H1 (cell line): ENCODE results near the gene WDFY4. TPM values are rescaled to one million over a fixed set of nuclear protein-coding genes. Genes with fewer than 3 reads are reported as not detected.

Experiments used
- BACH1 ChIP-seq: IDR thresholded peaks from 2 replicates; pipeline ENCODE4 v1.6.1; 2012; ENCODE audit warnings: low read length, improper control_type of control experiment
- FOSL1 ChIP-seq: IDR thresholded peaks from 2 replicates; pipeline ENCODE4 v1.6.1; 2011; ENCODE audit warnings: mild to moderate bottlenecking, low read depth, low read length, moderate library complexity; ENCODE audit not compliant: insufficient read depth
- KDM5A ChIP-seq: fragments of 200-600 bp; IDR thresholded peaks from 2 replicates; pipeline ENCODE4 v1.7.1; 2012; ENCODE audit warnings: mild to moderate bottlenecking, low read length, inconsistent platforms, mixed read lengths
- RBBP5 ChIP-seq: IDR thresholded peaks from 2 replicates; pipeline ENCODE4 v1.7.1; 2012; ENCODE audit warnings: low read depth, mild to moderate bottlenecking, inconsistent platforms, low read length, moderate library complexity, borderline replicate concordance
- SUZ12 ChIP-seq: fragments of 200-600 bp; sonication (generic); IDR thresholded peaks from 2 replicates; pipeline ENCODE4 v1.6.1; 2012; ENCODE audit warnings: mild to moderate bottlenecking, inconsistent platforms, low read length, moderate library complexity, mixed read lengths
- USF2 ChIP-seq: IDR thresholded peaks from 2 replicates; pipeline ENCODE4 v1.6.1; 2011; ENCODE audit warnings: low read length, improper control_type of control experiment
- polyA plus RNA-seq, 7 experiments: library from polyadenylated mRNA; depleted of rRNA in 3 of 7; stranded (reverse) in 5 of 7; unstranded in 2 of 7; fragments of >200 nt in 5 of 7; fragments of 200-250 nt in 2 of 7; gene quantifications; 1 replicate in 5 of 7; 2 replicates in 1 of 7; 4 replicates in 1 of 7; pipeline versions ENCODE4 v1.2.1 to v1.2.3, GENCODE V29; 2011 to 2013; ENCODE audit warnings: missing spikeins in 2 of 7, mixed read lengths in 2 of 7
- total RNA-seq: library from RNA; stranded (reverse); fragmentation: NEBNext Ultra II Directional; extraction: Animal tissue kit (Norgen Biotek cat#: 25700); gene quantifications from 2 replicates; pipeline ENCODE4 v1.2.1, GENCODE V29; 2021
- TF ChIP-seq, protein P1 (sequence below): IDR thresholded peaks from 2 replicates; pipeline ENCODE4 v1.6.1; 2012; ENCODE audit warnings: inconsistent platforms

Gene WDFY4
- total and polyA plus RNA-seq, 2 of the 8 experiments (the other 6 are each of a cell fraction or from before 2014, with no cell fraction given), result not detected

DNA sequence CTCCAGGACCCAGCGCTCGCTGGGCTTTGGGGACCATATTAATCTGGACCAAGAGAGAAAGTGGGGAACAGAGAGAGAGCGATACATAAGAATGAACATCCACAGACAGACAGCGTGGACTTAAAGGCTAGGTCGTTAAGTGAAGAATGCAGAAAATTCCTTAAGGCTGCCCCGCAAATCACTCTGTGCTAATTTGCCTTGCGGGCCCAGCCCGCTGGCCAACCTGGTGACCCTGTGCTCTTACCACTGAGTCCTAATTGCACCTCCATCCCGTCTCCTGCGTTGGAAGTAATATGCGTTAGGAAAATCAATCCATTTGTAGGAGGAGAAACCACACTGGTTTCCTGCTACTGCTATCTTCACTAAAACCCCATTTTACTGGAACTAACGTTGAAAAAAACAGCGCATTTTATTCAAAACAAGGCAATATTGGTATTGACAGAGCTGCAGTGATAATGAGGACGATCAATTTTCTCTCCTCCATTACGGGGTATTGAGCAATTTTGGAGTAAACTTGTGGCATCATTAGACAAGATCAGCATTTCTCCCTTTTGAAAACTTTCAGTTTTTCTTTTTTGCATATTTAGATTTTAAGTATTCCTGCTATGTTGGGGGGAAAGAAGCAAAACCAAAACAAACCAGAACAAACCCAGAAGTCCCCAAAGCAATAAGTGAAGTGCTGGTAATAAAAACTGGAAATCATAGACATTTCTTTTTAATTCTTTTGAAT, 85.2 kb downstream of the WDFY4 start (continued):
- no peak for TF ChIP-seq SUZ12
- no peak for TF ChIP-seq KDM5A
- no peak for TF ChIP-seq FOSL1
- TF ChIP-seq USF2, result no peak
- no peak for TF ChIP-seq BACH1
- TF ChIP-seq RBBP5, result no peak
- TF ChIP-seq, protein P1, sequence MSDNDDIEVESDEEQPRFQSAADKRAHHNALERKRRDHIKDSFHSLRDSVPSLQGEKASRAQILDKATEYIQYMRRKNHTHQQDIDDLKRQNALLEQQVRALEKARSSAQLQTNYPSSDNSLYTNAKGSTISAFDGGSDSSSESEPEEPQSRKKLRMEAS, result no peak
